Measurements from ENCODE around the gene TTN. TPM values are rescaled to one million over a fixed set of nuclear protein-coding genes. Genes with fewer than 3 reads are reported as not detected.

The TTN gene
- total and polyA plus RNA-seq, 2 of the 8 experiments (the other 6 are each of a cell fraction or from before 2014, with no cell fraction given) = 0.30 to 9.7 TPM

GRCh38 chr2:178498137-178498536, 309.1 kb downstream of the TTN start:
- Histone ChIP-seq H3K23ac (ENCODE audit: insufficient read length) (no peak overlapping the region), H2AFZ (ENCODE audit: low read length) (no peak overlapping the region), H3K9ac (replicated peaks in 1 of 4; ENCODE audit: extremely low read depth in 1 of 4, low read depth in 3 of 4, low read length in 3 of 4) (no peak overlapping the region; a peak in 1 of 7 replicates), H3K4ac (replicated peaks; ENCODE audit: insufficient read length, low read depth, low read length) (no peak overlapping the region), H2BK120ac (replicated peaks; ENCODE audit: low read depth, low read length) (no peak overlapping the region), H3K56ac (replicated peaks; ENCODE audit: insufficient read length, low read depth, low read length) (no peak overlapping the region), H3K4me2 (ENCODE audit: insufficient read depth in 1 of 2, low read depth in 2 of 2, low read length in 2 of 2) (no peak overlapping the region), H2BK20ac (ENCODE audit: low read length) (no peak overlapping the region), H3K79me2 (ENCODE audit: control insufficient read depth in 1 of 2, insufficient read depth in 2 of 2, low read length in 2 of 2) (no peaks in the 10 kb centered on the region), H4K20me1 (replicated peaks in 1 of 2; ENCODE audit: control insufficient read depth in 1 of 2, insufficient read depth in 2 of 2, low read length in 2 of 2) (peaks cover 0 to 1% of the 10 kb centered on the region in 2 experiments), H3K4me1 (replicated peaks in 1 of 4; ENCODE audit: control insufficient read depth in 3 of 4, insufficient read depth in 4 of 4, low read length in 3 of 4) (no peaks in the 10 kb centered on the region), H3K23me2 (ENCODE audit: low read depth, low read length) (no peaks in the 10 kb centered on the region), H4K91ac (replicated peaks; ENCODE audit: insufficient read length, low read length) (no peak overlapping the region), H2AK5ac (ENCODE audit: low read depth, low read length) (no peak overlapping the region), H3K27ac (ENCODE audit: low read depth, low read length) (no peak overlapping the region), H3K14ac (ENCODE audit: insufficient read length) (no peak overlapping the region), H3K4me3 (ENCODE audit: extremely low read depth in 1 of 4, insufficient read depth in 2 of 4, low read depth in 3 of 4, low read length in 4 of 4) (no peak overlapping the region), H3K36me3 (ENCODE audit: control insufficient read depth in 2 of 4, insufficient read depth in 4 of 4, low read length in 3 of 4) (peaks cover 2 to 35% (median 15%) of the 10 kb centered on the region in 4 experiments; a peak in 7 of 8 replicates), H2BK15ac (ENCODE audit: low read length) (no peak overlapping the region), H3K27me3 (replicated peaks in 1 of 4; ENCODE audit: control insufficient read depth in 3 of 4, extremely low read depth in 1 of 4, insufficient read depth in 3 of 4, low read length in 3 of 4) (peaks cover 0 to 1% (median 0%) of the 10 kb centered on the region in 4 experiments; a peak in 1 of 7 replicates), H4K8ac (ENCODE audit: extremely low read depth, insufficient read depth, low read length) (no peak overlapping the region), H2BK5ac (ENCODE audit: low read depth, low read length) (no peak overlapping the region), H2BK12ac (ENCODE audit: low read depth, low read length) (no peak overlapping the region), H4K5ac (ENCODE audit: insufficient read length, low read depth, low read length) (no peak overlapping the region), H3K9me3 (ENCODE audit: insufficient read depth in 2 of 2, low read depth in 1 of 2, low read length in 1 of 2) (no peaks in the 10 kb centered on the region), H3K18ac (ENCODE audit: extremely low read depth, low read length) (no peak overlapping the region), H3K79me1 (ENCODE audit: low read depth, low read length) (no peaks in the 10 kb centered on the region)
- DNase-seq (ENCODE audit: low read depth in 1 of 2, low spot score in 2 of 2) (no peak), FAIRE-seq (no peak)
- POLR2A ChIA-PET (ENCODE audit: partially characterized antibody) = no interaction called here
- CTCF ChIA-PET (ENCODE audit: partially characterized antibody) = interaction anchor here (2.0 kb wide), 1 partner anchor 16 kb away, joined by 4 read pairs; no protein-coding TSS in a partner anchor
- TF ChIP-seq EGR1 (IDR thresholded peaks at IDR 0.05; ENCODE audit: borderline replicate concordance, low read depth, low read length) (no peak), NANOG (IDR thresholded peaks at IDR 0.05; ENCODE audit: insufficient read depth, low read depth, low read length, poor library complexity, severe bottlenecking) (no peak), TEAD4 (IDR thresholded peaks at IDR 0.05; ENCODE audit: low read depth, low read length) (no peak), SP2 (IDR thresholded peaks at IDR 0.05; ENCODE audit: low read length) (no peak), KDM1A (IDR thresholded peaks at IDR 0.05; ENCODE audit: borderline replicate concordance, low read length) (no peak), ZNF274 (IDR thresholded peaks at IDR 0.05; ENCODE audit: borderline replicate concordance, extremely low read depth, low read length) (no peak), JUND (IDR thresholded peaks at IDR 0.05; ENCODE audit: low read length) (no peak), FOSL1 (IDR thresholded peaks at IDR 0.05; ENCODE audit: insufficient read depth, low read depth, low read length) (no peak), ATF2 (IDR thresholded peaks at IDR 0.05; ENCODE audit: low read length) (no peak), GTF2F1 (IDR thresholded peaks at IDR 0.05; ENCODE audit: borderline replicate concordance, low read depth, low read length) (no peak), POLR2AphosphoS5 (IDR thresholded peaks at IDR 0.05; ENCODE audit: low read depth, low read length) (no peak), YY1 (IDR thresholded peaks at IDR 0.05; ENCODE audit: low read depth, low read length) (no peak), SP4 (IDR thresholded peaks at IDR 0.05; ENCODE audit: low read length) (no peak), POU5F1 (IDR thresholded peaks at IDR 0.05; ENCODE audit: low read depth, low read length) (no peak), BRCA1 (IDR thresholded peaks at IDR 0.05; ENCODE audit: low read depth, low read length) (no peak)

Data from H1 (cell line).